ENCODE measurements around the gene GOLGA1.
A peak's percentile ranks its signal among the peaks of the same experiment; 100 is the strongest.

GOLGA1 gene

GRCh38 chr9:124975131-124975530, 34.2 kb upstream of the GOLGA1 start:
- Histone ChIP-seq H3K9me3 (replicated peaks; ENCODE audit: insufficient read depth, low read length) (no peaks in the 10 kb centered on the region), H3K27ac (ENCODE audit: low read length) (no peak overlapping the region), H3K27me3 (replicated peaks; ENCODE audit: insufficient read depth, low read length) (no peaks in the 10 kb centered on the region), H3F3A (ENCODE audit: insufficient read depth, low read length) (no peaks in the 10 kb centered on the region), H2AFZ (ENCODE audit: low read length) (no peak overlapping the region), H3K36me3 (replicated peaks; ENCODE audit: insufficient read depth, low read length) (no peaks in the 10 kb centered on the region), H3K4me3 (ENCODE audit: low read length) (no peak overlapping the region), H4K20me1 (ENCODE audit: insufficient read depth, low read length) (no peaks in the 10 kb centered on the region), H3K4me1 (ENCODE audit: low read length) (peaks cover 6% of the 10 kb centered on the region; the same call in 1 of the 2 replicates), H3K79me2 (ENCODE audit: low read length) (no peaks in the 10 kb centered on the region), H3K4me2 (ENCODE audit: low read depth, low read length) (no peak overlapping the region), H3K9ac (ENCODE audit: low read length) (no peak overlapping the region), H3K9me2 (replicated peaks; ENCODE audit: insufficient read depth, low read length) (no peaks in the 10 kb centered on the region)
- DNase-seq: peak; percentile 52
- no peak for TF ChIP-seq CTCF (IDR thresholded peaks at IDR 0.05; ENCODE audit: low read length)
- TF ChIP-seq EZH2phosphoT487 (IDR thresholded peaks at IDR 0.05; ENCODE audit: low read length): no peak
- TF ChIP-seq EZH2 (optimal IDR thresholded peaks at IDR 0.05; ENCODE audit: low read depth, low read length): no peak

- H3K9me3 ChIP-seq (replicated peaks; ENCODE audit: insufficient read depth, low read length): no peaks in the 10 kb centered on the region
- no peaks in the 10 kb centered on the region for H4K20me1 ChIP-seq (ENCODE audit: insufficient read depth, low read length)
- H3K27me3 ChIP-seq (replicated peaks; ENCODE audit: insufficient read depth, low read length): no peaks in the 10 kb centered on the region
- H3K27ac ChIP-seq (ENCODE audit: low read length): no peak overlapping the region
- no peaks in the 10 kb centered on the region for H3F3A ChIP-seq (ENCODE audit: insufficient read depth, low read length)
- no peak overlapping the region for H2AFZ ChIP-seq (ENCODE audit: low read length)
- H3K4me3 ChIP-seq (ENCODE audit: low read length): no peak overlapping the region
- no peaks in the 10 kb centered on the region for H3K9me2 ChIP-seq (replicated peaks; ENCODE audit: insufficient read depth, low read length)
- no peaks in the 10 kb centered on the region for H3K36me3 ChIP-seq (replicated peaks; ENCODE audit: insufficient read depth, low read length)
- no peak overlapping the region for H3K4me2 ChIP-seq (ENCODE audit: low read depth, low read length)
- no peak for DNase-seq
- H3K9ac ChIP-seq (ENCODE audit: low read length): no peak overlapping the region
- H3K79me2 ChIP-seq (ENCODE audit: low read length): no peaks in the 10 kb centered on the region
- peaks cover 6% of the 10 kb centered on the region; the same call in 1 of the 2 replicates for H3K4me1 ChIP-seq (ENCODE audit: low read length)
- TF ChIP-seq EZH2phosphoT487 (IDR thresholded peaks at IDR 0.05; ENCODE audit: low read length): no peak
These were observed 32.9 kb upstream of the GOLGA1 start for GRCh38 chr9:124973807-124974206.

GRCh38 chr9:124972241-124972770, 31.4 kb upstream of the GOLGA1 start:
- no peak overlapping the region for H3K4me3 ChIP-seq (ENCODE audit: low read length)
- H3K9me2 ChIP-seq (replicated peaks; ENCODE audit: insufficient read depth, low read length): no peaks in the 10 kb centered on the region
- no peak for DNase-seq
- no peaks in the 10 kb centered on the region for H3K79me2 ChIP-seq (ENCODE audit: low read length)
- H3K9ac ChIP-seq (ENCODE audit: low read length): no peak overlapping the region
- no peak overlapping the region for H3K27ac ChIP-seq (ENCODE audit: low read length)
- no peak overlapping the region for H3K4me2 ChIP-seq (ENCODE audit: low read depth, low read length)
- no peaks in the 10 kb centered on the region for H3K36me3 ChIP-seq (replicated peaks; ENCODE audit: insufficient read depth, low read length)
- TF ChIP-seq EZH2 (optimal IDR thresholded peaks at IDR 0.05; ENCODE audit: low read depth, low read length) (no peak), EZH2phosphoT487 (IDR thresholded peaks at IDR 0.05; ENCODE audit: low read length) (no peak), CTCF (IDR thresholded peaks at IDR 0.05; ENCODE audit: low read length) (no peak)
- peaks cover 6% of the 10 kb centered on the region; the same call in 1 of the 2 replicates for H3K4me1 ChIP-seq (ENCODE audit: low read length)
- H3K27me3 ChIP-seq (replicated peaks; ENCODE audit: insufficient read depth, low read length): no peaks in the 10 kb centered on the region
- H4K20me1 ChIP-seq (ENCODE audit: insufficient read depth, low read length): no peaks in the 10 kb centered on the region
- no peaks in the 10 kb centered on the region for H3K9me3 ChIP-seq (replicated peaks; ENCODE audit: insufficient read depth, low read length)
- H3F3A ChIP-seq (ENCODE audit: insufficient read depth, low read length): no peaks in the 10 kb centered on the region
- H2AFZ ChIP-seq (ENCODE audit: low read length): no peak overlapping the region

GRCh38 chr9:124969401-124969800, 28.5 kb upstream of the GOLGA1 start:
- Histone ChIP-seq H3K9ac (ENCODE audit: low read length) (no peak overlapping the region), H3F3A (ENCODE audit: insufficient read depth, low read length) (no peaks in the 10 kb centered on the region), H2AFZ (ENCODE audit: low read length) (no peak overlapping the region), H3K27ac (ENCODE audit: low read length) (no peak overlapping the region), H4K20me1 (ENCODE audit: insufficient read depth, low read length) (no peaks in the 10 kb centered on the region), H3K36me3 (replicated peaks; ENCODE audit: insufficient read depth, low read length) (no peaks in the 10 kb centered on the region), H3K9me3 (replicated peaks; ENCODE audit: insufficient read depth, low read length) (no peaks in the 10 kb centered on the region), H3K27me3 (replicated peaks; ENCODE audit: insufficient read depth, low read length) (no peaks in the 10 kb centered on the region), H3K79me2 (ENCODE audit: low read length) (no peaks in the 10 kb centered on the region), H3K4me3 (ENCODE audit: low read length) (no peak overlapping the region), H3K4me2 (ENCODE audit: low read depth, low read length) (no peak overlapping the region), H3K4me1 (ENCODE audit: low read length) (no peaks in the 10 kb centered on the region), H3K9me2 (replicated peaks; ENCODE audit: insufficient read depth, low read length) (no peaks in the 10 kb centered on the region)
- no peak for DNase-seq
- no peak for TF ChIP-seq EZH2 (optimal IDR thresholded peaks at IDR 0.05; ENCODE audit: low read depth, low read length)
- TF ChIP-seq CTCF (IDR thresholded peaks at IDR 0.05; ENCODE audit: low read length): no peak
- no peak for TF ChIP-seq EZH2phosphoT487 (IDR thresholded peaks at IDR 0.05; ENCODE audit: low read length)
